GM12878 (cell line): ENCODE data around the gene CRIM1. TPM values are rescaled to one million over a fixed set of nuclear protein-coding genes. Genes with fewer than 3 reads are reported as not detected.
A peak's percentile ranks its signal among the peaks of the same experiment; 100 is the strongest.

ENCODE experiments used
- ATAC-seq: fragments of 200-7000 bp; cut with Tn5 transposase; 3 replicates; pipeline ENCODE4 v1.9.1; 2020; ENCODE audit warnings: mild to moderate bottlenecking, moderate library complexity
- BruUV-seq: library from RNA; stranded (reverse); fragments of 400-500 nt; replicated peaks from 2 replicates; lab custom pipeline; 2021; lab: Mats Ljungman, UMichigan
- CTCF ChIA-PET: fragments of 300-600 bp; sonication (Branson Sonifier 250); formaldehyde crosslinking; extraction: SDS; loops from one replicate; lab custom pipeline; 2021; ENCODE audit warnings: inconsistent platforms; lab: Yijun Ruan, JAX
- POLR2A ChIA-PET: fragments of 350-600 bp; formaldehyde crosslinking; extraction: SDS; loops from one replicate; lab custom pipeline; 2021; ENCODE audit warnings: inconsistent platforms; lab: Charles Lee
- RAD21 ChIA-PET: fragments of 300-600 bp; sonication (Branson Sonifier 250); formaldehyde crosslinking; loops from one replicate; lab custom pipeline; 2023; ENCODE audit warnings: antibody characterized with exemption; ENCODE audit not compliant: unreplicated experiment; lab: Charles Lee
- SMC1A ChIA-PET: fragments of 300-600 bp; sonication (Branson Sonifier 250); formaldehyde crosslinking; loops from one replicate; lab custom pipeline; 2023; ENCODE audit not compliant: unreplicated experiment, uncharacterized antibody; lab: Charles Lee
- DNase-seq: peaks from one replicate; pipeline ENCODE4 v3.0.0-alpha.2; 2011; ENCODE audit warnings: low read depth, low spot score
- FAIRE-seq: peaks from 3 replicates; lab custom pipeline; 2011; peaks lifted over from hg19 to GRCh38; lab: Jason Lieb, UNC
- H2AFZ ChIP-seq: 2 replicates; pipeline ENCODE4 v1.6.0; 2011; ENCODE audit warnings: low read depth, low read length, control low read depth; ENCODE audit not compliant: control insufficient read depth
- H3K27ac ChIP-seq: 2 replicates; pipeline ENCODE4 v1.5.1; 2011; ENCODE audit warnings: control low read depth; ENCODE audit not compliant: control insufficient read depth, insufficient read depth
- H3K27me3 ChIP-seq, 2 experiments: replicated peaks in 1 of 2; 2 replicates each; pipeline versions ENCODE4 v1.6.0 to v1.6.1; 2011; ENCODE audit warnings: low read length in 1 of 2; ENCODE audit not compliant: control insufficient read depth in 2 of 2, insufficient read depth in 2 of 2
- H3K36me3 ChIP-seq, 2 experiments: 2 replicates each; pipeline ENCODE4 v1.5.1; 2011; ENCODE audit warnings: low read length in 1 of 2; ENCODE audit not compliant: control insufficient read depth in 2 of 2, insufficient read depth in 2 of 2
- H3K4me1 ChIP-seq: 2 replicates; pipeline ENCODE4 v1.6.1; 2011; ENCODE audit warnings: mild to moderate bottlenecking, low read length, moderate library complexity, mixed read lengths; ENCODE audit not compliant: control insufficient read depth, insufficient read depth
- H3K4me2 ChIP-seq: 2 replicates; pipeline ENCODE4 v1.6.0; 2011; ENCODE audit warnings: control low read depth; ENCODE audit not compliant: control insufficient read depth, insufficient read depth
- H3K4me3 ChIP-seq: fragments of 200-600 bp; sonication (generic); 2 replicates; pipeline ENCODE4 v1.5.1; 2016
- H3K79me2 ChIP-seq: 2 replicates; pipeline ENCODE4 v1.6.0; 2011; ENCODE audit warnings: low read length; ENCODE audit not compliant: control insufficient read depth, insufficient read depth
- H3K9ac ChIP-seq: 2 replicates; pipeline ENCODE4 v1.8.0; 2011; ENCODE audit warnings: low read length, control low read depth, mixed read lengths; ENCODE audit not compliant: control insufficient read depth, insufficient read depth
- H3K9me3 ChIP-seq: replicated peaks from 3 replicates; pipeline ENCODE4 v1.5.1; 2011; ENCODE audit warnings: mild to moderate bottlenecking, low read length; ENCODE audit not compliant: control insufficient read depth, insufficient read depth
- H4K20me1 ChIP-seq: 2 replicates; pipeline ENCODE4 v1.6.0; 2011; ENCODE audit not compliant: control insufficient read depth, insufficient read depth
- EP300 ChIP-seq, 2 experiments: fragments of 150-350 bp in 1 of 2; IDR thresholded peaks; 2 replicates each; pipeline ENCODE4 v1.6.1; 2011 to 2012; ENCODE audit warnings: low read depth in 2 of 2, low read length in 2 of 2, borderline replicate concordance in 1 of 2, improper control_type of control experiment in 1 of 2, inconsistent platforms in 1 of 2; ENCODE audit not compliant: control insufficient read depth in 1 of 2
- MEF2A ChIP-seq: IDR thresholded peaks from 2 replicates; pipeline ENCODE4 v1.6.1; 2011; ENCODE audit warnings: low read depth, mild to moderate bottlenecking, low read length, moderate library complexity; ENCODE audit not compliant: insufficient read depth
- SPI1 ChIP-seq: IDR thresholded peaks from 2 replicates; pipeline ENCODE4 v1.6.1; 2011; ENCODE audit warnings: low read depth, mild to moderate bottlenecking, low read length, moderate library complexity, borderline replicate concordance; ENCODE audit not compliant: insufficient read depth
- ZBED1 ChIP-seq: IDR thresholded peaks from 2 replicates; pipeline ENCODE4 v1.6.1; 2016; ENCODE audit warnings: borderline replicate concordance
- WGBS: methylation state at CpG from one replicate; pipeline ENCODE4 v1.1.6; 2016; ENCODE audit warnings: low lambda C conversion rate; ENCODE audit not compliant: insufficient replicate concordance, insufficient coverage; ENCODE audit errors: missing lambda C conversion rate; 5-methylcytosine and 5-hydroxymethylcytosine counted together
- in situ Hi-C: fragments of 300-500 bp; cut with MboI; formaldehyde crosslinking; loops from 9 replicates; pipeline ENCODE4 v1.14.3; 2018; ENCODE audit warnings: mixed read lengths
- intact Hi-C: fragments of 100-400 bp; cut with micrococcal nuclease; formaldehyde crosslinking; loops from one replicate; pipeline ENCODE4 v1.14.2; 2022; ENCODE audit not compliant: unreplicated experiment
- polyA plus RNA-seq, 11 experiments: library from polyadenylated mRNA; depleted of rRNA in 4 of 11; unstranded in 6 of 11; stranded (reverse) in 5 of 11; fragments of >200 nt; fragmentation: Nextera tagmentation in 4 of 11; fragmentation: Illumina TruSeq in 1 of 11; extraction: Ambion mirVana in 4 of 11; extraction: Trizol in 1 of 11; gene quantifications; 1 replicate in 1 of 11; 2 replicates in 10 of 11; pipeline versions ENCODE4 v1.2.1 to v1.2.3, GENCODE V29; 2011 to 2016; ENCODE audit warnings: inconsistent platforms in 2 of 11, missing spikeins in 2 of 11, low read depth in 1 of 11
- total RNA-seq, 4 experiments: library from RNA; depleted of rRNA in 3 of 4; stranded (reverse); fragments of >200 nt in 3 of 4; fragmentation: Illumina TruSeq in 1 of 4; extraction: Trizol in 1 of 4; gene quantifications; 2 replicates each; pipeline versions ENCODE4 v1.2.1 to v1.2.3, GENCODE V29; 2013 to 2021
- TF ChIP-seq, protein P1 (sequence below): fragments of 450-650 bp; IDR thresholded peaks from 2 replicates; pipeline ENCODE4 v1.6.1; 2017; ENCODE audit warnings: antibody characterized with exemption, mild to moderate bottlenecking, moderate library complexity
- TF ChIP-seq, protein P2 (sequence below): fragments of 450-650 bp; IDR thresholded peaks from 2 replicates; pipeline ENCODE4 v1.6.1; 2014; ENCODE audit warnings: mild to moderate bottlenecking
- TF ChIP-seq, protein P3 (sequence below): IDR thresholded peaks from 2 replicates; pipeline ENCODE4 v1.6.1; 2012; ENCODE audit warnings: low read depth, low read length, improper control_type of control experiment

CRIM1 gene
- total and polyA plus RNA-seq, 10 of the 15 experiments (the other 5 are each of a cell fraction or from before 2014, with no cell fraction given) = 0.42 to 7.4 (median 3.1) TPM

DNA sequence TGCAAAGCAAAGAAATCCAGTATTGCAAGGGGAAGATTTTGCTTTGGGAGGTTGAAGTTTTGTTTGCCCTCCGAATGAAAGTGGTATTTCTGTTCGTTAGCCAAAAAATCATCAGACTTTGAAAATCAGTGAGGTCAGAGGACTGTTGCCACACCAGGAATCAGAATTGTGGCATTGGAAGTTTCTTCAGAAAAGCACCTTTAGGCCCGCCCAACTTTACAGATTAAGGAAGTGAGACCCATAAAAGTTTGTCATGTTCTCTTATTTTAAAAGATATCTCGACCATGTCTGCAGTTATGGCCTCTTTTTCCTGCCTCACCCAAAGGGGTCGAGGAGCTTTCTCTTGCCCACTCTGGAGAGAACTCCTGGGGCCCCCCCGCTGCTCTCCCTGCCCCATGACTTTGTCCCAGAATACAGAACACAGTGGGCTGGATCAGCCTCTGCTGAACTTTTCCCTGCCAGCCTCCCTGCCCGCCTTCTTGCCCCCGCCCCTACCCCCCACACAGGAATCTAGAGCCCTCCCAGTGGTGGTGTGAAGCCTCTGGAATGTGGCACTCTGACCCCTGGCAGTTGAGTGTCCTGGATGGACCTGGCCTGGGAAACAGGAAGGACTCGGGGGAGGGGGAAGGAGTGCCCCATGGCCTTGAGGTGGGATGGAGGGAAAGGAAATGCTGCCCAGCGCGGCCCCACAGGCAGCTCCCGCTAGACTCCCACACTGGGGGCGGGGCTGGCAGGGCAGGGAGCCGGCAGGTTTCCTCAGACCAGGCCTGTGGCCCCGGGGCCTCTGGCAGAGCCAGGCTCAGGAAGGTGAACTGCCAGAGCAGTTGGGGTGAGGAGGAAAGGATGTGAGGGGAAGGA lies 25.3 kb downstream of the CRIM1 start:
- WGBS = 28% methylated on average over 13 of the region's 15 CpGs
- Histone ChIP-seq H3K27ac (no peak overlapping the region), H2AFZ (no peak overlapping the region), H3K79me2 (no peaks in the 10 kb centered on the region), H3K4me1 (no peaks in the 10 kb centered on the region), H3K9me3 (no peaks in the 10 kb centered on the region), H3K4me3 (no peak overlapping the region), H3K27me3 (no peaks in the 10 kb centered on the region; a peak in 1 of 4 replicates), H3K36me3 (no peaks in the 10 kb centered on the region), H4K20me1 (no peaks in the 10 kb centered on the region), H3K9ac (no peak overlapping the region), H3K4me2 (no peak overlapping the region)
- no TSS peak for BruUV-seq
- POLR2A ChIA-PET = no interaction called here
- in situ Hi-C loops (no loop called here), intact Hi-C loops (no loop called here)
- RAD21 ChIA-PET = no interaction called here
- no peak for ATAC-seq
- TF ChIP-seq, protein P1, sequence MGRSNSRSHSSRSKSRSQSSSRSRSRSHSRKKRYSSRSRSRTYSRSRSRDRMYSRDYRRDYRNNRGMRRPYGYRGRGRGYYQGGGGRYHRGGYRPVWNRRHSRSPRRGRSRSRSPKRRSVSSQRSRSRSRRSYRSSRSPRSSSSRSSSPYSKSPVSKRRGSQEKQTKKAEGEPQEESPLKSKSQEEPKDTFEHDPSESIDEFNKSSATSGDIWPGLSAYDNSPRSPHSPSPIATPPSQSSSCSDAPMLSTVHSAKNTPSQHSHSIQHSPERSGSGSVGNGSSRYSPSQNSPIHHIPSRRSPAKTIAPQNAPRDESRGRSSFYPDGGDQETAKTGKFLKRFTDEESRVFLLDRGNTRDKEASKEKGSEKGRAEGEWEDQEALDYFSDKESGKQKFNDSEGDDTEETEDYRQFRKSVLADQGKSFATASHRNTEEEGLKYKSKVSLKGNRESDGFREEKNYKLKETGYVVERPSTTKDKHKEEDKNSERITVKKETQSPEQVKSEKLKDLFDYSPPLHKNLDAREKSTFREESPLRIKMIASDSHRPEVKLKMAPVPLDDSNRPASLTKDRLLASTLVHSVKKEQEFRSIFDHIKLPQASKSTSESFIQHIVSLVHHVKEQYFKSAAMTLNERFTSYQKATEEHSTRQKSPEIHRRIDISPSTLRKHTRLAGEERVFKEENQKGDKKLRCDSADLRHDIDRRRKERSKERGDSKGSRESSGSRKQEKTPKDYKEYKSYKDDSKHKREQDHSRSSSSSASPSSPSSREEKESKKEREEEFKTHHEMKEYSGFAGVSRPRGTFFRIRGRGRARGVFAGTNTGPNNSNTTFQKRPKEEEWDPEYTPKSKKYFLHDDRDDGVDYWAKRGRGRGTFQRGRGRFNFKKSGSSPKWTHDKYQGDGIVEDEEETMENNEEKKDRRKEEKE = no peak
- TF ChIP-seq MEF2A (no peak), SPI1 (0 out of 2 replicates have a peak, but pooled peaks have one; percentile 10), ZBED1 (no peak), EP300 (IDR thresholded peaks at IDR 0.05; ENCODE audit: borderline replicate concordance in 1 of 2, control insufficient read depth in 1 of 2, low read depth in 2 of 2, low read length in 2 of 2) (no peak)
- TF ChIP-seq, protein P2, sequence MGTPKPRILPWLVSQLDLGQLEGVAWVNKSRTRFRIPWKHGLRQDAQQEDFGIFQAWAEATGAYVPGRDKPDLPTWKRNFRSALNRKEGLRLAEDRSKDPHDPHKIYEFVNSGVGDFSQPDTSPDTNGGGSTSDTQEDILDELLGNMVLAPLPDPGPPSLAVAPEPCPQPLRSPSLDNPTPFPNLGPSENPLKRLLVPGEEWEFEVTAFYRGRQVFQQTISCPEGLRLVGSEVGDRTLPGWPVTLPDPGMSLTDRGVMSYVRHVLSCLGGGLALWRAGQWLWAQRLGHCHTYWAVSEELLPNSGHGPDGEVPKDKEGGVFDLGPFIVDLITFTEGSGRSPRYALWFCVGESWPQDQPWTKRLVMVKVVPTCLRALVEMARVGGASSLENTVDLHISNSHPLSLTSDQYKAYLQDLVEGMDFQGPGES = no peak
- TF ChIP-seq, protein P3, sequence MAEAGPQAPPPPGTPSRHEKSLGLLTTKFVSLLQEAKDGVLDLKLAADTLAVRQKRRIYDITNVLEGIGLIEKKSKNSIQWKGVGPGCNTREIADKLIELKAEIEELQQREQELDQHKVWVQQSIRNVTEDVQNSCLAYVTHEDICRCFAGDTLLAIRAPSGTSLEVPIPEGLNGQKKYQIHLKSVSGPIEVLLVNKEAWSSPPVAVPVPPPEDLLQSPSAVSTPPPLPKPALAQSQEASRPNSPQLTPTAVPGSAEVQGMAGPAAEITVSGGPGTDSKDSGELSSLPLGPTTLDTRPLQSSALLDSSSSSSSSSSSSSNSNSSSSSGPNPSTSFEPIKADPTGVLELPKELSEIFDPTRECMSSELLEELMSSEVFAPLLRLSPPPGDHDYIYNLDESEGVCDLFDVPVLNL = no peak
- CTCF ChIA-PET = no interaction called here
- SMC1A ChIA-PET = no interaction called here
- no peak for DNase-seq
- no peak for FAIRE-seq
